Measurements from ENCODE around the gene DOK4. TPM values are rescaled to one million over a fixed set of nuclear protein-coding genes. Genes with fewer than 3 reads are reported as not detected.

DOK4 gene
- total RNA-seq, 3 donors from 2014 or later (not counting 1 experiment from before 2014, with no cell fraction given) = 0.75 to 2.5 (median 1.5) TPM

- intact Hi-C loops (cut with micrococcal nuclease) = no loop called here
- no peak for DNase-seq
- WGBS (ENCODE audit: insufficient coverage) = 90% methylated on average over 2 of the region's 2 CpGs
Observed at GRCh38 chr16:57468346-57468745, 17.9 kb downstream of the DOK4 start.

DNA sequence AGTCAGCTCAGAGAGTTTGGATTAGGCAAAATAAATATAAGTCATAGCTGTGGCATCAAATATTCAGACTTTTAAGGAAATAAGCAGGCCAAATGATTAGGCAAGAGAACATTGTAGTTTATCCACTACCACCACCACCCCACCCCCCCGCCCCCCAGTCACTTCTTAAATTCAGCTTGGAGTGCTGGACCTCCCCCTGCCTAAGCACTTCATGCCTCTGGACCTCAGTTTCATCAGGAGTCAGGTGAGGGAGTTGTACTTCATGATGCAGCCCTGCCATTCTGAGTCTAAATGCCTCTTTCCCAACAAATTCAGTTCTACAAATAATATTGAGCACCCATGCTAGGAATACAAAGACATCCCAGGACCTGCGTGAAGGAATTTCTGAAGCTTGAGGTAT is 21.8 kb downstream of the DOK4 start:
- no peak overlapping the region for H3K4me3 Mint-ChIP-seq
- intact Hi-C loops (cut with micrococcal nuclease) = no loop called here
- H3K4me3 ChIP-seq (ENCODE audit: low read length) = no peak overlapping the region
- H3K4me1 ChIP-seq (ENCODE audit: control insufficient read depth, insufficient read depth, low read length) = peaks cover 12% of the 10 kb centered on the region
- 100% methylated on average over 1 of the region's 2 CpGs for WGBS (ENCODE audit: insufficient coverage)
- no peaks in the 10 kb centered on the region for H3K27me3 Mint-ChIP-seq (ENCODE audit: low read depth in 2 of 2)
- H3K27me3 ChIP-seq (ENCODE audit: control insufficient read depth, insufficient read depth, low read length) = no peaks in the 10 kb centered on the region
- no peak for TF ChIP-seq CTCF (IDR thresholded peaks at IDR 0.05)
- peaks cover 20% of the 10 kb centered on the region for H3K36me3 Mint-ChIP-seq
- no peaks in the 10 kb centered on the region for H3K9me3 ChIP-seq (ENCODE audit: control insufficient read depth, insufficient read depth, low read length)
- ATAC-seq (no peak), DNase-seq (no peak)
- H3K4me1 Mint-ChIP-seq = peaks cover 32 to 33% of the 10 kb centered on the region in 2 donors
- H3K9me3 Mint-ChIP-seq = no peaks in the 10 kb centered on the region
- no peak overlapping the region for H3K27ac ChIP-seq (ENCODE audit: low read length)
- peak overlapping the region in 1 of 2 donors; percentile 19 for H3K27ac Mint-ChIP-seq
- H3K36me3 ChIP-seq (ENCODE audit: control insufficient read depth, insufficient read depth, low read length) = peaks cover 49% of the 10 kb centered on the region

More at GRCh38 chr16:57468346-57468745, 17.9 kb downstream of the DOK4 start:
- H3K4me1 Mint-ChIP-seq = peaks cover 25 to 26% of the 10 kb centered on the region in 2 donors
- H3K36me3 Mint-ChIP-seq = peaks cover 20% of the 10 kb centered on the region
- no peak overlapping the region for H3K27ac Mint-ChIP-seq
- H3K4me1 ChIP-seq (ENCODE audit: control insufficient read depth, insufficient read depth, low read length) = peaks cover 6% of the 10 kb centered on the region
- no peaks in the 10 kb centered on the region for H3K27me3 Mint-ChIP-seq (ENCODE audit: low read depth in 2 of 2)
- H3K9me3 Mint-ChIP-seq = no peaks in the 10 kb centered on the region
- no peaks in the 10 kb centered on the region for H3K9me3 ChIP-seq (ENCODE audit: control insufficient read depth, insufficient read depth, low read length)
- H3K27me3 ChIP-seq (ENCODE audit: control insufficient read depth, insufficient read depth, low read length) = no peaks in the 10 kb centered on the region
- no peak overlapping the region for H3K4me3 Mint-ChIP-seq
- TF ChIP-seq CTCF (IDR thresholded peaks at IDR 0.05) = no peak
- no peak overlapping the region for H3K27ac ChIP-seq (ENCODE audit: low read length)
- peaks cover 65% of the 10 kb centered on the region for H3K36me3 ChIP-seq (ENCODE audit: control insufficient read depth, insufficient read depth, low read length)
- H3K4me3 ChIP-seq (ENCODE audit: low read length) = no peak overlapping the region
- ATAC-seq = no peak

DNA sequence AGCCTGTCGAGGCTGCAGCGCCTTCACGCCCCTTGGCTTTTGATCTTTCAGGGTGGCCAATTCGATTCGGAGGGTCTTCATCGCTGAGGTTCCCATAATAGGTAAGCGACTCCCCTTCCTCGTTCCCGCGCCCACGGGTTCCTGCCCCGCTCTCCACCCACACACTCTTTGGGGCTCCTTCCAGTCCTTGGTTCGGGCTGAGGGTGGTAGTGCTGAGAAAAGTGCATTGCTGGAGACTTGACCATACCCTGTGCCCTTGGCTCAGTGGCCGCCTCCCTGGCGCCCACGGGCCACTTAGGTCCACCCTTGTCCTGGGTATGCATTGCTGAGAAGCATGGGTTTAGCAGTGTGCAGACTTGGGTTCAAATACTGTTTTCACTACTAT is 23.3 kb downstream of the DOK4 start:
- Mint-ChIP-seq H3K27me3 (ENCODE audit: low read depth in 2 of 2) (no peaks in the 10 kb centered on the region), H3K36me3 (peaks cover 14% of the 10 kb centered on the region), H3K9me3 (no peaks in the 10 kb centered on the region), H3K27ac (peak overlapping the region; percentile 90 to 94), H3K4me1 (peaks cover 32 to 33% of the 10 kb centered on the region in 2 donors), H3K4me3 (peak overlapping the region; percentile 100)
- no peak for TF ChIP-seq CTCF (IDR thresholded peaks at IDR 0.05)
- H3K27ac ChIP-seq (ENCODE audit: low read length) = no peak overlapping the region
- intact Hi-C loops (cut with micrococcal nuclease) = loop anchor here (1.0 kb wide), 1 partner anchor 16 kb away; the partner anchor contains the start of genes CIAPIN1 and COQ9
- DNase-seq (no peak), ATAC-seq (peak in 1 of 3 donors; percentile 4)
- H3K4me3 ChIP-seq (ENCODE audit: low read length) = peak overlapping the region; percentile 51
- H3K27me3 ChIP-seq (ENCODE audit: control insufficient read depth, insufficient read depth, low read length) = no peaks in the 10 kb centered on the region
- H3K36me3 ChIP-seq (ENCODE audit: control insufficient read depth, insufficient read depth, low read length) = peaks cover 48% of the 10 kb centered on the region
- peaks cover 12% of the 10 kb centered on the region for H3K4me1 ChIP-seq (ENCODE audit: control insufficient read depth, insufficient read depth, low read length)
- 2% methylated on average over 16 of the region's 16 CpGs for WGBS (ENCODE audit: insufficient coverage)
- no peaks in the 10 kb centered on the region for H3K9me3 ChIP-seq (ENCODE audit: control insufficient read depth, insufficient read depth, low read length)

Data from natural killer cell (primary cell).